Stomach (tissue), 9 donors: ENCODE measurements around the gene CERKL. TPM values are rescaled to one million over a fixed set of nuclear protein-coding genes. Genes with fewer than 3 reads are reported as not detected.

Experiments used
- DNase-seq, 2 donors: peaks; one replicate each; pipeline versions ENCODE4 v3.0.0 to v3.0.0-alpha.2; 2013 to 2019
- H3K27ac ChIP-seq, 5 donors: fragments of 200-600 bp in 4 of 5; sonication (generic) in 4 of 5; one replicate each; pipeline ENCODE4 v1.5.1; 2013 to 2019; ENCODE audit warnings: mild to moderate bottlenecking in 1 of 5, moderate library complexity in 1 of 5
- H3K27me3 ChIP-seq, 3 donors: fragments of 200-600 bp; sonication (generic); one replicate each; pipeline ENCODE4 v1.5.1; 2017 to 2019; ENCODE audit warnings: mixed run types in 1 of 3
- H3K36me3 ChIP-seq, 4 donors: fragments of 200-600 bp; sonication (generic); 1 replicate in 3 of 4; 2 replicates in 1 of 4; pipeline ENCODE4 v1.5.1; 2016 to 2019
- H3K4me1 ChIP-seq, 4 donors: fragments of 200-600 bp; sonication (generic); one replicate each; pipeline ENCODE4 v1.5.1; 2016 to 2019
- H3K4me3 ChIP-seq, 4 donors: fragments of 200-600 bp; sonication (generic) in 3 of 4; one replicate each; pipeline ENCODE4 v1.5.1; 2016 to 2019; ENCODE audit warnings: mild to moderate bottlenecking in 1 of 4
- H3K9me3 ChIP-seq, 4 donors: fragments of 200-600 bp; sonication (generic); one replicate each; pipeline ENCODE4 v1.5.1; 2016 to 2019
- EP300 ChIP-seq: sonication (generic); formaldehyde crosslinking; IDR thresholded peaks from one replicate; pipeline ENCODE4 v1.6.1; 2017; ENCODE audit warnings: antibody characterized with exemption
- POLR2A ChIP-seq, 4 donors: fragments of 450-650 bp; IDR thresholded peaks; one replicate each; pipeline ENCODE4 v1.6.1; 2016; ENCODE audit warnings: antibody characterized with exemption in 4 of 4, control low read depth in 2 of 4, mild to moderate bottlenecking in 1 of 4, moderate library complexity in 1 of 4
- POLR2AphosphoS5 ChIP-seq, 3 donors: sonication (generic); formaldehyde crosslinking; IDR thresholded peaks; one replicate each; pipeline ENCODE4 v1.6.1; 2016; ENCODE audit warnings: antibody characterized with exemption in 3 of 3
- WGBS, 5 donors: extraction: QIAGEN DNeasy Blood & Tissue Kit in 3 of 5; methylation state at CpG; one replicate each; pipeline versions ENCODE4 v1.1.5 to v1.1.7; 2013 to 2018; 5-methylcytosine and 5-hydroxymethylcytosine counted together
- intact Hi-C: fragments of 100-400 bp; cut with DNase I; formaldehyde crosslinking; loops from one replicate; pipeline ENCODE4 v1.15.1; 2023; ENCODE audit warnings: low total_unique reads
- polyA plus RNA-seq, 3 donors: library from polyadenylated mRNA; stranded (reverse); fragments of 200-250 nt; gene quantifications; one replicate each; pipeline ENCODE4 v1.2.3, GENCODE V29; 2013
- total RNA-seq, 5 donors: library from RNA; depleted of rRNA; stranded (reverse); fragments of >200 nt; gene quantifications; one replicate each; pipeline versions ENCODE4 v1.1.0 to v1.2.3, GENCODE V29; 2014 to 2016
- TF ChIP-seq, protein P1 (sequence below), 7 experiments: fragments of 450-650 bp in 4 of 7; fragments of 200-600 bp in 3 of 7; sonication (generic) in 3 of 7; IDR thresholded peaks; one replicate each; pipeline ENCODE4 v1.5.1; 2016 to 2019; ENCODE audit warnings: antibody characterized with exemption in 7 of 7, control low read depth in 2 of 7, mild to moderate bottlenecking in 1 of 7
- donor health status: healthy with polysubstance abuse.
- donor health status: Bipolar disorder and iron deficiency.
- donor health status: healthy.

Gene CERKL
- total and polyA plus RNA-seq, 8 donors = 0.05 to 1.3 (median 0.28) TPM; not detected in 4

- H3K9me3 ChIP-seq = no peaks in the 10 kb centered on the region
- no peak for DNase-seq
- H3K27me3 ChIP-seq = no peaks in the 10 kb centered on the region
- intact Hi-C loops = no loop called here
- 27 to 59% (median 42%) methylated on average over 3 of the region's 3 CpGs for WGBS, 5 donors
- no peak for TF ChIP-seq POLR2AphosphoS5 (IDR thresholded peaks at IDR 0.05)
- TF ChIP-seq POLR2A (IDR thresholded peaks at IDR 0.05) = no peak
- TF ChIP-seq, protein P1, sequence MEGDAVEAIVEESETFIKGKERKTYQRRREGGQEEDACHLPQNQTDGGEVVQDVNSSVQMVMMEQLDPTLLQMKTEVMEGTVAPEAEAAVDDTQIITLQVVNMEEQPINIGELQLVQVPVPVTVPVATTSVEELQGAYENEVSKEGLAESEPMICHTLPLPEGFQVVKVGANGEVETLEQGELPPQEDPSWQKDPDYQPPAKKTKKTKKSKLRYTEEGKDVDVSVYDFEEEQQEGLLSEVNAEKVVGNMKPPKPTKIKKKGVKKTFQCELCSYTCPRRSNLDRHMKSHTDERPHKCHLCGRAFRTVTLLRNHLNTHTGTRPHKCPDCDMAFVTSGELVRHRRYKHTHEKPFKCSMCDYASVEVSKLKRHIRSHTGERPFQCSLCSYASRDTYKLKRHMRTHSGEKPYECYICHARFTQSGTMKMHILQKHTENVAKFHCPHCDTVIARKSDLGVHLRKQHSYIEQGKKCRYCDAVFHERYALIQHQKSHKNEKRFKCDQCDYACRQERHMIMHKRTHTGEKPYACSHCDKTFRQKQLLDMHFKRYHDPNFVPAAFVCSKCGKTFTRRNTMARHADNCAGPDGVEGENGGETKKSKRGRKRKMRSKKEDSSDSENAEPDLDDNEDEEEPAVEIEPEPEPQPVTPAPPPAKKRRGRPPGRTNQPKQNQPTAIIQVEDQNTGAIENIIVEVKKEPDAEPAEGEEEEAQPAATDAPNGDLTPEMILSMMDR (IDR thresholded peaks at IDR 0.05) = no peak
- TF ChIP-seq EP300 = no peak
- no peaks in the 10 kb centered on the region for H3K36me3 ChIP-seq
- H3K4me1 ChIP-seq = no peaks in the 10 kb centered on the region
- no peak overlapping the region for H3K27ac ChIP-seq
- no peak overlapping the region for H3K4me3 ChIP-seq
Measured at GRCh38 chr2:181546086-181546485, 110.8 kb downstream of the CERKL start.

DNA sequence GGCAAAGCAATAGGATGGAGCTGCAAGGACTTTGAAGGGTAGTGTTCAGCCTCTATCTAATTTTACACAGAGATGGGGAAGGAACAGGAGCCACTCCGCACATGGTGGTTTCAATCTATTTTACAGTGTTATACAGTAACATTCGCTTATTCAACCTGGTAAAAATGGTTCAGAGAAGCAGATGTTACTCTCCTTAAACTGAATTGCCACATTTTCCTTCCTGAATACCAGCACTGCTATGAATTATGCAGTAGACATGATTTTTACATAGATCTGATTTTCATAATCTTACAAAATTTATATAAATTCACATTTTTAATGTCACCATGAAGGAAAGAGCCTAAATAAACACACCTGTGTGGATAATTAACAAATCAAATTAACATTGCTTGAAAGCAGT, 114.7 kb downstream of the CERKL start:
- H3K4me1 ChIP-seq = no peaks in the 10 kb centered on the region
- WGBS, 5 donors = 86 to 93% (median 89%) methylated on average over 2 of the region's 2 CpGs
- no peaks in the 10 kb centered on the region for H3K36me3 ChIP-seq
- H3K27me3 ChIP-seq = no peaks in the 10 kb centered on the region
- no peak overlapping the region for H3K4me3 ChIP-seq
- no peak overlapping the region for H3K27ac ChIP-seq
- no peak for DNase-seq
- intact Hi-C loops = no loop called here
- TF ChIP-seq, protein P1 (IDR thresholded peaks at IDR 0.05) = no peak
- TF ChIP-seq EP300 = no peak
- no peak for TF ChIP-seq POLR2AphosphoS5 (IDR thresholded peaks at IDR 0.05)
- H3K9me3 ChIP-seq = no peaks in the 10 kb centered on the region

GRCh38 chr2:181540421-181540820, 116.5 kb downstream of the CERKL start:
- Histone ChIP-seq H3K4me3 (no peak overlapping the region), H3K27me3 (no peaks in the 10 kb centered on the region), H3K9me3 (no peaks in the 10 kb centered on the region), H3K4me1 (no peaks in the 10 kb centered on the region), H3K27ac (no peak overlapping the region), H3K36me3 (peaks cover 0 to 8% (median 0%) of the 10 kb centered on the region in 4 donors)
- TF ChIP-seq POLR2A (IDR thresholded peaks at IDR 0.05) = no peak
- WGBS, 5 donors = 62 to 90% (median 83%) methylated on average over 4 of the region's 4 CpGs
- no peak for DNase-seq
- intact Hi-C loops = no loop called here

GRCh38 chr2:181536730-181537129, 120.2 kb downstream of the CERKL start:
- Histone ChIP-seq H3K4me3 (no peak overlapping the region), H3K27me3 (no peaks in the 10 kb centered on the region), H3K4me1 (no peaks in the 10 kb centered on the region), H3K36me3 (peaks cover 0 to 18% (median 0%) of the 10 kb centered on the region in 4 donors), H3K9me3 (no peaks in the 10 kb centered on the region), H3K27ac (no peak overlapping the region)
- TF ChIP-seq POLR2AphosphoS5 (IDR thresholded peaks at IDR 0.05) (no peak), EP300 (no peak), POLR2A (IDR thresholded peaks at IDR 0.05) (no peak)
- TF ChIP-seq, protein P1 (IDR thresholded peaks at IDR 0.05) = no peak
- intact Hi-C loops = no loop called here
- DNase-seq = no peak
- 79 to 91% (median 89%) methylated on average over 2 of the region's 2 CpGs for WGBS, 5 donors

GRCh38 chr2:181528441-181528840, 128.5 kb downstream of the CERKL start:
- intact Hi-C loops = no loop called here
- H3K9me3 ChIP-seq = no peaks in the 10 kb centered on the region
- no peak overlapping the region for H3K27ac ChIP-seq
- peaks cover 0 to 16% (median 9%) of the 10 kb centered on the region in 4 donors for H3K36me3 ChIP-seq
- no peaks in the 10 kb centered on the region for H3K27me3 ChIP-seq
- no peak overlapping the region for H3K4me3 ChIP-seq
- TF ChIP-seq POLR2A (IDR thresholded peaks at IDR 0.05) (no peak), EP300 (no peak), POLR2AphosphoS5 (IDR thresholded peaks at IDR 0.05) (no peak)
- TF ChIP-seq, protein P1 (IDR thresholded peaks at IDR 0.05) = no peak
- 76 to 97% (median 91%) methylated on average over 1 of the region's 1 CpG for WGBS, 5 donors
- no peaks in the 10 kb centered on the region for H3K4me1 ChIP-seq
- no peak for DNase-seq
